ENCODE results near the gene HOTAIR. TPM values are rescaled to one million over a fixed set of nuclear protein-coding genes. Genes with fewer than 3 reads are reported as not detected.

HOTAIR gene
- polyA plus RNA-seq, 1 donor from 2014 or later: not detected

GRCh38 chr12:54006559-54007220, 31.9 kb upstream of the HOTAIR start:
- Mint-ChIP-seq H3K4me1 (peaks cover 9 to 32% (median 15%) of the 10 kb centered on the region in 3 donors), H3K27me3 (peaks cover 81% of the 10 kb centered on the region), H3K27ac (peak overlapping the region in 2 of 3 donors; percentile 84 to 97), H3K36me3 (peaks cover 1% of the 10 kb centered on the region), H3K9me3 (peaks cover 0 to 4% (median 0%) of the 10 kb centered on the region in 3 donors), H3K4me3 (peak overlapping the region; percentile 73 to 94 (median 93))

- H3K4me3 Mint-ChIP-seq: peak overlapping the region; percentile 73 to 94 (median 93)
- H3K9me3 Mint-ChIP-seq: peaks cover 0 to 4% (median 0%) of the 10 kb centered on the region in 3 donors
- peaks cover 79% of the 10 kb centered on the region for H3K27me3 Mint-ChIP-seq
- H3K4me1 Mint-ChIP-seq: peaks cover 9 to 26% (median 9%) of the 10 kb centered on the region in 3 donors
- H3K36me3 Mint-ChIP-seq: no peaks in the 10 kb centered on the region
- H3K27ac Mint-ChIP-seq: peak overlapping the region; percentile 84 to 97 (median 85)
These were observed 31.3 kb upstream of the HOTAIR start for GRCh38 chr12:54005853-54006558.

- peak overlapping the region; percentile 84 to 97 (median 85) for H3K27ac Mint-ChIP-seq
- H3K27me3 Mint-ChIP-seq: peaks cover 80% of the 10 kb centered on the region
- no peaks in the 10 kb centered on the region for H3K36me3 Mint-ChIP-seq
- peaks cover 8 to 24% (median 9%) of the 10 kb centered on the region in 3 donors for H3K4me1 Mint-ChIP-seq
- peaks cover 0 to 4% (median 0%) of the 10 kb centered on the region in 3 donors for H3K9me3 Mint-ChIP-seq
- peak overlapping the region in 2 of 4 donors; percentile 92 to 94 for H3K4me3 Mint-ChIP-seq
These were observed 30.7 kb upstream of the HOTAIR start for GRCh38 chr12:54005531-54005852.

GRCh38 chr12:54004841-54005530, 30.2 kb upstream of the HOTAIR start:
- no peaks in the 10 kb centered on the region for H3K36me3 Mint-ChIP-seq
- peaks cover 80% of the 10 kb centered on the region for H3K27me3 Mint-ChIP-seq
- peak overlapping the region; percentile 84 to 97 (median 85) for H3K27ac Mint-ChIP-seq
- peaks cover 0 to 4% (median 0%) of the 10 kb centered on the region in 3 donors for H3K9me3 Mint-ChIP-seq
- H3K4me1 Mint-ChIP-seq: peaks cover 8 to 20% (median 9%) of the 10 kb centered on the region in 3 donors
- H3K4me3 Mint-ChIP-seq: peak overlapping the region in 1 of 4 donors; percentile 94

GRCh38 chr12:54004063-54004840, 29.5 kb upstream of the HOTAIR start:
- Mint-ChIP-seq H3K27ac (peak overlapping the region; percentile 81 to 89 (median 85)), H3K4me3 (no peak overlapping the region), H3K36me3 (no peaks in the 10 kb centered on the region), H3K9me3 (peaks cover 0 to 1% (median 0%) of the 10 kb centered on the region in 3 donors), H3K27me3 (peaks cover 74% of the 10 kb centered on the region), H3K4me1 (peaks cover 6 to 17% (median 6%) of the 10 kb centered on the region in 3 donors)

GRCh38 chr12:54003625-54004024, 28.9 kb upstream of the HOTAIR start:
- peak overlapping the region; percentile 35 to 89 (median 81) for H3K27ac Mint-ChIP-seq
- no peaks in the 10 kb centered on the region for H3K9me3 Mint-ChIP-seq
- H3K4me1 Mint-ChIP-seq: peaks cover 4 to 16% (median 5%) of the 10 kb centered on the region in 3 donors
- peaks cover 74% of the 10 kb centered on the region for H3K27me3 Mint-ChIP-seq
- H3K4me3 Mint-ChIP-seq: peak overlapping the region in 3 of 4 donors; percentile 55 to 77 (median 66)
- no peaks in the 10 kb centered on the region for H3K36me3 Mint-ChIP-seq

GRCh38 chr12:54002915-54003389, 28.2 kb upstream of the HOTAIR start:
- H3K9me3 Mint-ChIP-seq: no peaks in the 10 kb centered on the region

GRCh38 chr12:54002278-54002914, 27.6 kb upstream of the HOTAIR start:
- no peaks in the 10 kb centered on the region for H3K36me3 Mint-ChIP-seq
- no peaks in the 10 kb centered on the region for H3K9me3 Mint-ChIP-seq
- peak overlapping the region; percentile 60 to 82 (median 81) for H3K27ac Mint-ChIP-seq
- H3K4me3 Mint-ChIP-seq: peak overlapping the region in 2 of 4 donors; percentile 66 to 76
- peaks cover 4 to 13% (median 7%) of the 10 kb centered on the region in 3 donors for H3K4me1 Mint-ChIP-seq
- peaks cover 74% of the 10 kb centered on the region for H3K27me3 Mint-ChIP-seq

More at GRCh38 chr12:54002915-54003389, 28.2 kb upstream of the HOTAIR start:
- peak overlapping the region; percentile 35 to 81 (median 46) for H3K27ac Mint-ChIP-seq
- peaks cover 74% of the 10 kb centered on the region for H3K27me3 Mint-ChIP-seq
- H3K36me3 Mint-ChIP-seq: no peaks in the 10 kb centered on the region
- peak overlapping the region in 1 of 4 donors; percentile 66 for H3K4me3 Mint-ChIP-seq
- H3K4me1 Mint-ChIP-seq: peaks cover 4 to 16% (median 5%) of the 10 kb centered on the region in 3 donors

GRCh38 chr12:54001283-54002187, 26.8 kb upstream of the HOTAIR start:
- H3K27ac Mint-ChIP-seq: peak overlapping the region; percentile 78 to 82 (median 81)
- H3K9me3 Mint-ChIP-seq: no peaks in the 10 kb centered on the region
- peaks cover 70% of the 10 kb centered on the region for H3K27me3 Mint-ChIP-seq
- H3K4me1 Mint-ChIP-seq: peaks cover 5 to 14% (median 10%) of the 10 kb centered on the region in 3 donors
- peaks cover 1% of the 10 kb centered on the region for H3K36me3 Mint-ChIP-seq
- H3K4me3 Mint-ChIP-seq: peak overlapping the region in 3 of 4 donors; percentile 51 to 66 (median 60)

- peaks cover 3 to 6% (median 6%) of the 10 kb centered on the region in 3 donors for H3K4me1 Mint-ChIP-seq
- H3K4me3 Mint-ChIP-seq: peak within 1 kb of the TSS in 3 of 4 donors; percentile 28 to 88 (median 70)
- peaks cover 66% of the 10 kb centered on the region for H3K27me3 Mint-ChIP-seq
- H3K27ac Mint-ChIP-seq: peak within 1 kb of the TSS; percentile 59 to 81 (median 62)
- peaks cover 1% of the 10 kb centered on the region for H3K36me3 Mint-ChIP-seq
- no peaks in the 10 kb centered on the region for H3K9me3 Mint-ChIP-seq
These were observed 25.7 kb upstream of the HOTAIR start, which contains the start of gene HOXC9 for GRCh38 chr12:54000116-54001114. Gene HOXC9 (plus strand): TSS chr12:54000161. CDS start chr12:54000189, 28 bp downstream.

- Mint-ChIP-seq H3K36me3 (peaks cover 1% of the 10 kb centered on the region), H3K27ac (peak overlapping the region; percentile 59 to 81 (median 62)), H3K27me3 (peaks cover 69% of the 10 kb centered on the region), H3K9me3 (no peaks in the 10 kb centered on the region), H3K4me3 (peak overlapping the region in 3 of 4 donors; percentile 28 to 88 (median 52)), H3K4me1 (peaks cover 3 to 13% (median 11%) of the 10 kb centered on the region in 3 donors)
These were observed 24.9 kb upstream of the HOTAIR start for GRCh38 chr12:53999559-54000115.

All from IgD-negative memory B cell (primary cell).